ENCODE measurements around the gene CFAP68. TPM values are rescaled to one million over a fixed set of nuclear protein-coding genes. Genes with fewer than 3 reads are reported as not detected.

The CFAP68 gene, protein sequence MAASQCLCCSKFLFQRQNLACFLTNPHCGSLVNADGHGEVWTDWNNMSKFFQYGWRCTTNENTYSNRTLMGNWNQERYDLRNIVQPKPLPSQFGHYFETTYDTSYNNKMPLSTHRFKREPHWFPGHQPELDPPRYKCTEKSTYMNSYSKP
- total RNA-seq, result 6.9 TPM

DNA sequence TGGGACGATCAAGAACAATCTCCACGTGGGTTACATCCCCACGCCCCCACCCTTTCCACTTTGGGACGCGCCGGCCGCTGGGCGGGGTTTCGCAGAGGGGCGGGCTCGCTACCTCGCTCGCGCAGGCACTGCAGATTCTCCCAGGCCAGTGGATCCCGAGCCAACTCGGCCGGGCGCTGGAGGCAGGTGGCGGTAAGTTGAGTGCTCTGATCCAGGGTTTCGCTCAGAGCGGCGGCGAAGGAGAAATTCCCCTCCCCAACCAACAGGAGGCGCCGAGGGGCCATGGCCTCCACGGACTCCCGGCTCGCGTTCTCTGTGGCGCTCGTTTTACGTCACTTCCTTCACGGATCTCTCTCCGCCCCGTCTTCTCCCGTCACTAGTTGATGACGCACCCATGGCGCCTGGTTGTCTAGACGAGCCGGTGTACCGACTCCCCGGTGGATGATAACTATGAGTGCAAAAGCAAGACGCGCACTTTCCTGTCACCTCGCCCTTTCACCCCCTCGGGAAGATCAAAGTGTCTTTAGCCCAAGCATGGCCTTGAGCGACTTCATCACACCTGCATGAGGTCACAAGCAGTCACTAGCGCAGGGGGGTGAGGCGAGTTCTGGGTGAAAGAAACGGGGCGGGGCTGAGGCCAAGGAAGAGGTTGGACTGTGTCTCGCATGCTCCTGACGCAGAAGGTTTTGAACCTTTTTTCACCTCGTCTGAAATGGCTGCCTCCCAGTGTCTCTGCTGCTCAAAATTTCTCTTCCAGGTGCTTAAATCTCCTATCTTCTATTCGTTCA lies at the start of gene CFAP68, which contains the start of gene FDXACB1:
TSS of gene CFAP68 (plus strand) at position 693 of the 788 bp plus-strand sequence. CDS start at position 713, 20 bp downstream.
TSS of gene FDXACB1 (minus strand) at position 317 of the 788 bp plus-strand sequence. CDS start at position 284, 33 bp downstream.
- peak; percentile 93 for DNase-seq

DNA sequence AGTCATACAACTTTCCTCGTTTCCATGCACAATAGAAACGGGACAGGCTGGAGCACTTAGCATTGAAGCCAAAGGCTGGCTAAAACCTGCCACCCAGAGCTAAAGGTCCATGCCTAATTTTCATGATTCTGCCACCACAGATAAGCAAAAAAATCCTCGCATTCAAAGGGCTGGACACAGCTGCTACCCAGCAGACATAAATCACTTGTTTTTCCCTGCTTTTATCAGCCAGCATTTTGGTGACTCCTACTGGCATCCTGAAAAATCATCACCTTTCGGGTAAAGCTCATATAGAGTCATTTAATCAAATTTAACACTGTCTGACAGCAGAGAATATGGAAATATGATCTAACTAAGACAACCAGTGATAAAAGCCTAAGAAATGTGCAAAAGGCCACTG lies 45.8 kb upstream of the CFAP68 start:
- DNase-seq, result no peak

DNA sequence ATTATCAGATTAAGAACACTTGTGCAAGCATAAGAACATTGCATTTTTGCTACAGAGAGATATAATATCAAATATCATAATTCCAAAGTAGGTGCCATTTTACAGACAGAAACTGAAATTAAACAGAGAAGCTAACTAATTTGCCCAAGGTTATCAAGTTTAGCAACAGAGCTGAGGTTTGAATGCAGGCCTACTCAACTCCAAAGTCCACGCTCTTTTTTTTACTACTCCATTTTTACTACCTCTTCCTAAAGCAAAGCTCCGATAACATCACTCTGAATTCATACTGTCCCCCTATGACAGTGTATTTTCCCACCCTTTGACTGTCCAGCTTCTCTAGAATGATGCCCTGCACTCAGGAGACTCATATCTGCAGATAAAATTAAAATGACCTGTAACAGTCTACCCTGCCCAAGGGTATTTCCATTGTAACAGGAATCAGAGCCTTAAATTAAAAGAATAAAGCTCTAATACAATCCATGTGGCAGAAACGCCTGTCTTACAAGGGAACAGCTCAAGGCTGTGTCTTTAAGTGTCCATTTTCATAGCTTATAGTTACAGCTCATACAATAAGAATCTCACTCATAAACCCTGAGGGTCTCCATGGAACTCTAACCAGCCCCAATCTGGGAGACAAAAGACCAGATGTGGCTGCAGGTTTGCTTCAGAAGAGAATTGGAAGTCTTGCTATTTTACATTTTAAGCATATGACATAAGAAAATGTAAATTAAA lies 44.7 kb upstream of the CFAP68 start:
- no peak for DNase-seq

DNA sequence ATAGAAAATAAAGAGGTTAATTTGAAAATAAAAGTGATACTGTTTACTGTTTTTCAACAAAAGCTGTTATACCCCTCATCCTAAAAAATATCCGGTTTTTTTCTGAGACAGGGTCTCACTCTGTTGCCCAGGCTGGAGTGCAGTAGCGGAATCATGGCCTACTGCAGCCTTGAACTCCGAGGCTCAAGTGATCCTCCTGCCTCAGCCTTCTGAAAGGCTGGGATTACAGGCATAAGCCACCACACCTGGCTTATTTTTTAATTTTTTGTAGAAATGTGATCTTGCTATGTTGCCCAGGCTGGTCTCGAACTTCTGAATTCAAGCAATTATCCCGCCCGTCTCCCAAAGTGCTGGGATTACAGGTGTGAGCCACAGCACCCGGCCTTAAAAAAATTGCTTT lies 43.7 kb upstream of the CFAP68 start:
- DNase-seq, result no peak

DNA sequence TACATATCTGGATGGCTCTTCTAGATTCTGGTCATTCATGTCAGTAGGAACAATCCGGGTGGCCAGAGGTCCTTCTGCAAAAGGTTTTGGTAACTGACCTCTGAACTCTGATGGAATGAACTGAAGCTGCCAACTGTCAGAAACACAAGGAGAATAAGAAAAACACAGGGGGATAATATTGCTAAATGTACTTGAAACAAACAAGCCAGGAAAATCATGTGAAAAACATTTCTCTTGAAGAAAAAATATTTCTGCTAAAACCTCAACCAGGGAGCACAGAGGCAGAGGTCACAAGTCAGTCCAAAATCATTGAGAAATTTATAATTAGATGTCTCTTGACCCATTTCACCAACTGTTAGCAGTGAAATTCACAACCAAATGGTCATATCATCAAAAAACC lies 43.2 kb upstream of the CFAP68 start:
- DNase-seq, result no peak

DNA sequence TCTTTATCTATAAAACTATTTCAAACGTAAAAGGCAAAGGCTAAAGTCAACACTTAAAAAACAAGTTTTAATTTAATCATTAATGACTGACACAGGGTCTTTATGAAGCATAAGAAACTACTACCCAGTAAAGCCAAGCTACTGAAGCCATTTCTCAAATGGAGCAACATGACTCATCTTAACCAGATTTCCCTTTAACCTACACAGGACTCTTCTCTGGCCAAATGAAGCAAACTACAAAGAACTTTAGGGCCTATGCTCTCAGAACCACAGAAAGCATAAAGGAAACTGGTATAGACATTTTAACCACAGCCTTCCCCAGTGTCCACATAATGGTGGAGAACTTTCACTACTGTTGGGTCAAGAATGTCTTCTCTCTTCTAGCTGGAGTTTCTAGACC lies 42.6 kb upstream of the CFAP68 start:
- no peak for DNase-seq

DNA sequence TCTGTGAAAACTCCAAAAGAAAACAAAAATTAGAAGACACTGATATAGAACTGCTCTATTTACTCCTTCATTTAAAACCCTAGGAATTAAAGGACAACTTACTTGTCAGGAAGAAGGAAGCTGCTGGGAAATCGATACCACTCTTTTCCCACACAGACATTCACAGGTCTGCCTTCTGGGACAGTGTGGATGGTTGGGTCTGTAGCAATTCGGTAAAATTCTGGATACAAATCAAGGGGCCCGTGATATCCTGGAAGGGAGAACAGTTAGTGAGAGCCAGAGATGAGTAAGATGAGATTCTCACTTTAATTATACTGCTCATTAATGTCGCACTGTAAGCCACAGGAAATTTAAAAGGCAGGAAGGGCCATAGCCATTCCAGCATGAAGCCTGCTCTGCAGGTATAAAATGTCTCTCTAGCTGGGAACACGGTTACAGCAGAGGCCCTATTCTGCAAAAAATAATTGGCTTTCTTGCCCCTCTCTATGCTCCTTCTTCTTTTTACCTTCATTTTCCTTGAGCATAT lies 41.9 kb upstream of the CFAP68 start:
- no peak for DNase-seq

DNA sequence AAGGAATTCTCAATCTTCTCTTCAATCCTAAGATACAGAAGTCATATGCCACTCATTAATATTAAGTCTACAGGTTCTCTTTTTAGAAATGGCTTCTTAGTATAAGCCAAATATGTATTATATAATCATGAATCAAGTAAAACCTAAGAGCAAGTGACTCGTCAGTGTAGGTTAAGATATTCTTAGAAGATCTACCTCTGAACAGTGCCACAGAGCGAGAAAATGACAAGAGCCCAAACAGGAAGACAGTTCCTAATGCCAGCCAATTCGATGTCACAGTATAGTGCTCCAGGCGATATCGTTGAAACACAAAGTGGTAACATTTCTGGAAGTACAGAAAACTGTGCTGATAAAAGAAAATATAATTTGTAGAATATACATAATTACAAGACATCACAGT lies 41.3 kb upstream of the CFAP68 start:
- DNase-seq, result no peak

DNA sequence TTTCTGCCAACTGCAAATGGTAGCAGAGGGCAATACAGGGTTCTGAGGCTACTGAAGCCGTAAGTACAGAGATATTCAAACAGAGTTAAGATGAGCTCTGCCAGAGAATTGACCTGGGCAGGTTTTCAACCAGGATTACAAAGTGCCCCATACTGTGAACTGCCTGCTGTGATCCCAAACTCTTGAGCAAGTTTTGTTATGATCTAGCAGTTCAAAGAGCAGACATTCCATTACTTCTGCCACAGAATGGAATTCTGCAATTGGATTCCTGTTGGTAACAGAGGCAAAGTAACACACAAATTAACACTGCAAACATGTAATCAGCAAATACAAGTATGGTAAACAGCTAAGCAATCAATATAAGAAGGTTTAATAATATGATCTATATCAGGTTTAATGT lies 39.2 kb upstream of the CFAP68 start:
- no peak for DNase-seq

DNA sequence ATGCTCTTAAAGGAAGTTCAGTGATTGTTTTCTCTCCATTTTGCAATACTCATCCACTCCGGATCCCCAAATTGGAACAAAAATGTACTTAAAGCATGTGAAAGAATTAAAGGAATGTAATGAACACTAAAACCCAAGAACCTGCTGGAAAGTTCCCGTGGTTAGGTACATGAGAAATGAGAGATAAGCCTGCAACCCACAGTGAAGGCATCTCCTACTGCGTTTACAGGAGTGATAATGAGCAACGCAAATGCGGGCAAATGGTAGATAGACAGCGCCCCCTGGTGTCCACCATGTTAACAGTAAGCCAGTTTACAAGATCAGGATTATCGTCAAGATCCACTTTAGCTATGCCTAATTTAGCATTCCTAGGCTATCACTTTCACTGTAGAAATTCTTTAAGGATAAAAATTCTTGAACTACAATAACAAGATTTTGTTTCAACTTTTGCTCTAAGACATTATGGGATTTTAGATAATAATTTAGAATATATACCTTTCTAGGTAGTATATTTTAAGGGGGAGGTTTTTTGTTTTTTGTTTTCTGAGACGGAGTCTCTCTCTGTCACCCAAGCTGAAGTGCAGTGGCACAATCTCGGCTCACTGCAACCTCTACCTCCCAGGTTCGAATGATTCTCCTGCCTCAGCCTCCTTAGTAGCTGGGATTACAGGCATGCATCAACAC lies 37.8 kb upstream of the CFAP68 start:
- DNase-seq, result peak; percentile 73

DNA sequence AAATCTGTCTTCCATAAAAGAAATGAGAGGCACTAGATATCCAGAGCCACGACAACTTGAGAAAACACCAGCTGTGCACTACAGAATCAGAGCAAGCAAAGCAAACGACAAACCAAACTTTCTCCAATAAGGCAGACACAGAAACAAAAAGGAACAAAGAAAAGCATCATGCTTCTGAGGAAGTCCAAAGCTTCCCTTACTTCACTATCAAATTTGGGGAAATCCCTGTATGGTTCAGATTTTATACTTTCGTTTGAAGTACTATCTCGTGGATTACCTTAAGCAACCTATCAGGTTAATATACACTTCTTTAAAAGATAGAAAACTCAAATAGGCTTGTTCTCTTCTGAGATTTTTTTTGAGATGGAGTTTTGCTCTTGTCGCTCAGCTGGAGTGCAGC lies 35.7 kb upstream of the CFAP68 start:
- no peak for DNase-seq

DNA sequence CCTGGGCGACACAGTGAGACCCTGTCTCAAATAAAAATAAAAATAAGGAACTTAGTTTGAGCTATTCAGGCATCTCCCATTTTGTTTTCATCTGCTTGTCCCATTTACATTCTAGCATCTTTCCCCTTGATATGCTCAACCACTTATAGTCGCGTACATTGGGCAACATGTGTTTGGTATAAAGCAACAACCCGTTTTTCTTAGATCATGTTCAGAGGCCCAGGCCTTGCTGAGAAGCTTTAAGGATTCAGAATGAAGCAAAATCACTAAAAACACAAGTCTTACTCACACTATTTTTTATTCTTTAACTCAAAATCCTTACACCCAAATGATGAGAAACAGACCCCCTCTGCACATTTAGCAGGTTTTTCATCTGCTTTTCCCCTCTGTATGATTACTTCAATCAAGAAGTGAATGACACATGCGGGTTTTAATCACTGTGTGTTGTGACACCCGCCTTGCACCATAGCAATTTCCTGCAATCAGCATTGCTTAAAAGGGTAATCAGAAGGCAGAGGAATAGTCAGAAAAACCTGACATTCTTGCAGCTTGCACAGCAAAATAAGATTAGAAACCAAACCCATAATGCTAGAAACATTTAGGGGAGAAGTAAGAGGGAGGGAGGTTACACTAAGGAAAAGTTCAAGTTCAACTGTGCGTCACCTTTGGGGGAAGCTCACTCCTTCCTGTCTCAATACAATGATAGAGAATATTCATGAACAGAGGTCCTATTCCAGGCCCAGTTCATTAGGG lies 33.9 kb upstream of the CFAP68 start:
- no peak for DNase-seq

DNA sequence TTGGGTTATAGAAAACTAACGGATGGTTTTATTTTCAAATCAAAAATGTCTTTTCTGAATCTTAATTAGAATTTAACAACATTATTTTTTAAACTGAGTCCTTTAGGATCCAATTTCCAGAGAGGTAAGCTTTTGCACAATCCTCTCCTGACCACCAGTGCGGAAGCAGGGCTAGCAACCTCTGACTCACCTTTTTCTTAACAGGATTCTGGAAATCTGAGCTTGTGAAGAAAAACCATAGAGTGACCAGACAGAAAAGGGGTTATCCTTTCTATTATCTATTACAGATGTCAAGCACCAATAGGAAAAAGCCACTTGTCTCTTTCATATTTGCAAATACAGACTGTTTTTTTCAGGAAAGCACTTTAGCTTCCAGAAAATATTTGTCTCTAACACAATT lies 33.3 kb upstream of the CFAP68 start:
- no peak for DNase-seq

DNA sequence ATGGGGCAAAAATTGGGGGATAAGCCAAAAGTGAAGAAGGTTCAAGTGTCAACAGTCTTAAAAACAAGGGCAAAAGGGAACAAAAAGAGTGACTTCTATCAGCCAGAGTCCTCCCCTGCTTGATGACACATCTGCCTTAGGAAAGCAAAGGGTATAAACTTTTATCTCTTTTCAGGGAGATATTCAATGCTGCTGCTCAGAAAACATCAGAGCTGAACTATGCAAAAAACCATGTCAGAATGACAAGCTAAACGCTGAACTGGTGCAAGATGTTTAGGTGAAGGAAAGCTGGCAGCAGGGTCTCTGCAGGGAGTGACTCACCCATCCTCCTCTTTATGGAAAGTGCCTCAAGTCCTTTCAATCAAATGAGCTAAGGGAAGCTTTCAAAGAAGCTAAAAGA lies 32.7 kb upstream of the CFAP68 start:
- DNase-seq, result no peak

DNA sequence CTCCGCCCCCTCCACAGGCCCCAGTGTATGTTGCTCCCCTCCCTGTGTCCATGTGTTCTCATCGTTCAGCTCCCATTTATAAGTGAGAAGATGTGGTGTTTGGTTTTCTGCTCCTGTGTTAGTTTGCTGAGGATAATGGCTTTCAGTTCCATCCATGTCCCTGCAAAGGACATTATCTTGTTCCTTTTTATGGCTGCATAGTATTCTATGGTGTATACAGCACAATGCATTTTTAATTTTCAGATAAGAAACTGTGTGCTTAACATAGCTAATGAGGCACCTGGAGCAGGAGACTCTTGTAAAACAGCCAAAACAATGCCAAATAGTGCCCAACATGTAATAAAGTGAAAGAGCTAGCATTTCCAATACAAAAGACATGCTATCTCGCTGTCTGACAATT lies 29.7 kb upstream of the CFAP68 start:
- no peak for DNase-seq

DNA sequence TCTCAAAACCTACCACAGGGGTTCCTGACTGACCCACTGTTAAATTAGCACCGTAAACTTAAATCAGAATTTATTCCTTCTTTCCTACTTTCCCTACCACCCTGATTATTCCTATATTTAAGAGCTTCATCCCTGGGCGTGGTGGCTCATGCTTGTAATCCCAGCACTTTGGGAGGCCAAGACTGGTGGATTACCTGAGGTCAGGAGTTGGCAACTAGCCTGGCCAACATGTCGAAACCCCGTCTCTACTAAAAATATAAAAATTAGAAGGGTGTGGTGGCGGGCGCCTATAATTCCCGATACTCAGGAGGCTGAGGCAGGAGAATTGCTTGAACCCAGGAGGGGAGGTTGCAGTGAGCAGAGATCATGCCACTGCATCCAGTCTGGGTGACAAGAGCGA lies 28.3 kb upstream of the CFAP68 start:
- DNase-seq, result no peak

DNA sequence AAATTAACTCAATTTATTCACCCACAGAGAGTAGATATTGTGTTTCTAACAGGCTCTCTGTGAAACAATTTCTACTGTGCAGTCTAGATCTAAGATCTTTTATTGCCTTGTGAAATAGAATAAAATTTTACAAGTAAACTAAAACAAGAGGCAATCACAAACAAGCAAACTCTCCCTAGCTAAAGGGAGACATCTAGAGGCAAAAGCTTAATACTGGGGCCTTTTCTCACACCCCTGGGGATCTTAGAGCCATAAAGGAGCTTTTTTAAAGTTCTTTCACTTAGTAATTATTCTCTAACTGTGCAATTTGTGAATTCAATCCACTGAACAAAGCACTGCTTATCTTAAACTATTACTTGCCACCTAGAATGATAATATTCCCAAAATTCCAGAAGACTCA lies 27.7 kb upstream of the CFAP68 start:
- no peak for DNase-seq

DNA sequence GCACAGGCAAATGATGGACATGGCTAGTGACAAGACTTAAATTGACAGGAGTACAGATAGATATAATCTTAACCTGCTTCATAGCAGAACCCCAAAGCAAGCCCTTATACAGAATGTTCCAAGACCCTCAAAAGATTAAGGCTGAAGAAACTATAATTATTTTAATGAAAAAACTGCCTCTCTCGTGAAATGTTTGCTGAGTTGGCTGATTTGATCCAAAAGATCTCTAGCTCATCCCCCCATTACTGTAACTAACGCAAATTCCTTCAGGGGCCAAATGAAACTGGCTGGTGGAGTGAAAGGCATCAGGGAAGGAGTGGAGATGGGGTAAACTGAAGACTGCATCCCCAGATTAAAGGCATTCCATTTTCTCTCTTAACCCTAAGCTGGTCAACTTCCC lies 27.2 kb upstream of the CFAP68 start:
- DNase-seq, result no peak

DNA sequence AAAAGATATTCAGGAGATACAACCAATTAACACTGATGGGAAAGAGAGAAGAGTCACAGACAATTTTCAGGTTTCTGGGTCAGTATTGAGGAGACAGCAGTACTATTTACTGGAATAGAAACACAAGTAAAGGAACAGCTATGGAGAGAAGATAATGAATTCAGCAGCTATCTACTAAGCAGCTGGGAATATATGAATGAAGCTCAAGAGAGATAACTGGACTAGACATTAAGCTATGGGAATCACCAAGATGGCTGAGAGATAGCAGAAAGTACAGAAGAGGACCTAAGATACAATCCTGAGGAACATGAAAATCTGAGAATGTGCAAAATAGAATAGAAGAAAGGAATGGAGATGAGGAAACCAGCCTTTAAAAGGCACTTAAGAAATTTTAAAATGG lies 23.8 kb upstream of the CFAP68 start:
- no peak for DNase-seq

DNA sequence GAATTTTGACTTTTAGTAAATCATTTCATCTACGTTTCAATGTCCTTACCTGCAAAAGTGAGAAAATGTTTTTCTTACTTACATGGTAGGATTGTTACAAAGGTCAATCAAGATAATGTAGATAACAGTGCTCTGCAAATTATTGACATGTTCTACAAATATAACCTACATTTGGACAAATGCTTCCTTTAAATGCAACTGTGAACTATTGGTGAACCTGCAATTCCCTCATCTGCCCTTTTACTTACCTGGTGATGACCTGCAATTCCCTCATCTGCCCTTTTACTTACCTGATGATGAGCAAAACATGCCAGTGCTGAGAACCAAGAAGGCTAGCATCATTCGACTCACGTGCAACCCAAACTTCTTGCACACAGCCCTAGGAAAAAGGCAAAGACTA lies 19.1 kb upstream of the CFAP68 start:
- no peak for DNase-seq

DNA sequence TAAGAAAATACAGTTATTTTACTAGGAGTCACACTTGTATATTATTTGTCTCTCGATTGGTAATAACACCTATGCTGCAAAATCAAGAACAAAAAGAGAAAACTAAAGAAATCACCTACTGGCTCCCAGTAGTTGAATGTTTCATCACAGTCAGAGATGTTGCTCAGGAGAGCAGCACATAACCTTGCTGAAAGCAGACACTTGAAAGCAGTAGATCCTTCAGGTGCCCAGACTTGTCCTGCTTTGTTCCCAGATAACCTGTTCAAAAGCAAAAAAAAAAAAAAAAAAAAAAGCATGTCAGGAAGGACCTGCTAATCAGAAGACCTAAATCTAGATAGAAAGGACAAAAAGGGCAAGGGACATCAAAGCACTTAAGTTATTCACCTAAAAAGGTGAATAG lies 9.2 kb upstream of the CFAP68 start:
- no peak for DNase-seq

DNA sequence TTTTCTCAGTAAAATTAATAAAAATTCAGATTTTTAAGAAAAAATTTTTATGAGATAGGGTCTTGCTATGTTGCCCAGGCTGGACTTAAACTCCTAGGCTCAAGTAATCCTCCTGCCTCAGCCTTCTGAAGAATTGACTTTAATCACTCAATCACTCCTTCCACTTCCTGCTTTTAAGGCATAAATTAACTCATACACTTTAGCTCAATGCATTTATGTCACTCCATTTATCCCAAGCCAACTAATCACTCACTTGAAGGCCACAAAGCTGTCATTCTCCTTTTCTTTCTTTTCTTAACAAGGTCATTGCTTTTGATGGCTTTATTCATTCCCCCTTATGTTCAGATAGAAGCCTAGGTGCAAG lies 8.8 kb upstream of the CFAP68 start:
- DNase-seq, result no peak
